RPMI8226 (cell line): Measurements from ENCODE around the gene GMDS.
A peak's percentile ranks its signal among the peaks of the same experiment; 100 is the strongest.
"Not testable (repeated sequence)": the region's sequence is repeated elsewhere in the genome, so short reads cannot be mapped to it uniquely, and the experiment has no call there.

Experiments used
- DNase-seq: peaks from one replicate; pipeline ENCODE4 v3.0.0-alpha.2; 2015

Gene GMDS

DNA sequence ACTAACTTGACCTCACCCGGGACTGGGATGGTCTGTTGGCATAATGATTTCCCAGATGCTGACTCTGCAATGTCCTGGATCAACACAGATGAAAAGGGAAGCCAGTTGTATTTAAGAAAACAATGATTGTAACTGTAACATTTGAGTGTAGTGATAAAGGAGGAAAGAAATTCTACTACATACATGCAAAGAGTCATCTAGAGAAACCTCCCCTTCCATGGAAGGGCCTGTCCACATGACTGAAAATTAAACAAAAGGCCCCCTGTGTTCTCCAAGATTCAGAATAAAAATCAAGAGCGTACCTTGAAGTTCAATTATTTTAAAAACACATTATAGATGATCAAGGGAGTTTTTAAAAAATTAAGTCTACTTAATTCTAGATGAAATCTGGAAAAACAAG lies 484.5 kb downstream of the GMDS start:
- DNase-seq = no peak

DNA sequence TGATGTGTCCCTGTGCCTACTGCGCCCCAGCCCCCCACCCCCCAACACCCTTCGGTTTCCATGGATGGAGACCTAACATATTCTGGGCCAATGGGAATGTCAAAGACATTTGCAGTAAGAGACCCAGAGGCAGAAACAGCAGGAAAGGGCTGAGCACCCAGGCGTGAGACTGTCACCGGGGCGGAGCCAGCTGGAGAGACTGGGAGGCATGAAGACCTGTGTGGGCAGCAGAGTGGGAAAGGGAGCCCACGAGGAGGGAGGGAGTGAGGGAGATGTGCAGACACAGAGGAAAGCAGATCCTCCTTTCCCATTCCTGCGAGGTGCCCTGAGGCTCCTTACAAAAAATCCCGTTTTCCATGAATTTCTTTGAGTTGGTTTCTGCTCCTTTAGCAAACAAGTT lies 485.5 kb downstream of the GMDS start:
- DNase-seq = no peak

GRCh38 chr6:1758076-1758679 lies 487.2 kb downstream of the GMDS start:
- DNase-seq = no peak

- DNase-seq = no peak
Observed at GRCh38 chr6:1757131-1757530, 488.3 kb downstream of the GMDS start.

DNA sequence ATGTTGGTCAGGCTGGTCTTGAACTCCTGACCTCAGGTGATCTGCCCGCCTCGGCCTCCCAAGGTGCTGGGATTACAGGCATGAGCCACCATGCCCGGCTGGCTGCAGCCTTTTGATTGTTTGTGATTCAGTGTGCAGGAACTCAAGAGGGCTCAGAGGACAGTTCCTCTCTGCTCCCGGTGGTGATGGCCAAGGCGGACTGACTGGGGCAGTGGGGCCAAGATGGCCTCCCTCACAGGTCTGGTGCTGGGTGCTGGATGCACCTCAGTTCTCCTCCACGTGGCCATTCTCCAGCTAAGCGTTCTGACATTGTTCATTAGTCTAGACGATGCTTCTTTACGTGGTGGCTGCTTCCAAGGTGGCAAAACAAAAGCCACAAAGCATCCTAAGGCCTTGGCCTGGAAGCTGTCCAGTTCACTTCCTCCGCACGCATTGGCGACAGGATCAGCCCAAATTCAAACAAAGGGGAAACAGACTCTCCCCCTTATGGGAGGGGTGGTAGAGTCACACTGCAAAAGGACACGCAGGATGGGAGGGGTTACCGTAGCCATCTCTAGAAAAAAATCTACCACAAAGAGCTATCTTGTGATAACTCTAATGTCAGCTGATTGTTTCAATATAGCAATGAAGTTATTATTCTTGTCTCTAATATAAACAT lies 488.8 kb downstream of the GMDS start:
- DNase-seq = no peak

GRCh38 chr6:1751063-1751462 lies 494.3 kb downstream of the GMDS start:
- DNase-seq = not testable (repeated sequence)

DNA sequence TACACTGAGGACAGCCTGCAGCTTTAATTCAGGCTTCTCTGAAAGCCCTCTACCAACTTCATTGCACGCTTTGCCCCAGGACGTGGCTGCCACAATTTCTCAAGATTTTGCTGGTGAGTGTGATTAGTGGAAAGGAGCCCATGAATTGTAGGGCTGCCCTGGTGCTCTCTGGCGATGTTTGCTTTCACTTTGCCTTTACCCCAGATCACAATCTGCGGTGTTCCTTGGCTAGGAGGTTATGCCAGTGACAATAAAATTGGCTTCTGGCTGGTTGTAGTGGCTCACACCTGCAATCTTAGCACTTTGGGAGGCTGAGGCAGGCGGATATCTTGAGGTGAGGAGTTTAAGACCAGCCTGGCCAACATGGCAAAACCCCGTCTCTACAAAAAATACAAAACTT lies 496.4 kb downstream of the GMDS start:
- DNase-seq = no peak

- no peak for DNase-seq
Observed at GRCh38 chr6:1747531-1747930, 497.9 kb downstream of the GMDS start.

DNA sequence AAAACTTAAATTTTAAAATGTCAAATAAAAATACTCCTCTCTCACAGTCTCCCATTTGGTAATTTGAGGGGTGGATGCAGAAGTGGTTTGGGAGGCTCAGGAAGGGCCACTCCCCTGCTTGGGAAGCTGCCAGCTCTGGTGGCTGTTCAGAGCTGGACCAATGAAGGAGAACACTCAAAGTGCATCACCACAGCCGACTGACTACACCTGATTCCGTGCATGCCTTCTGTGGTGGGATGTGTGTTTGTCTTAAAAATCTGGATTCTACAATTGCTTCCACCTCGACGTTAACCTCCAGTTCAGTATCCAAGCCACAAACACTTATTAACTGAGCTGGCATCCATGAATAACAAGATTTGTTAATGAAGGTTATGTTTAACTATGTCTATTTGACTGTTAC lies 498.4 kb downstream of the GMDS start:
- DNase-seq = no peak

GRCh38 chr6:1745814-1746213 lies 499.6 kb downstream of the GMDS start:
- DNase-seq = no peak

DNA sequence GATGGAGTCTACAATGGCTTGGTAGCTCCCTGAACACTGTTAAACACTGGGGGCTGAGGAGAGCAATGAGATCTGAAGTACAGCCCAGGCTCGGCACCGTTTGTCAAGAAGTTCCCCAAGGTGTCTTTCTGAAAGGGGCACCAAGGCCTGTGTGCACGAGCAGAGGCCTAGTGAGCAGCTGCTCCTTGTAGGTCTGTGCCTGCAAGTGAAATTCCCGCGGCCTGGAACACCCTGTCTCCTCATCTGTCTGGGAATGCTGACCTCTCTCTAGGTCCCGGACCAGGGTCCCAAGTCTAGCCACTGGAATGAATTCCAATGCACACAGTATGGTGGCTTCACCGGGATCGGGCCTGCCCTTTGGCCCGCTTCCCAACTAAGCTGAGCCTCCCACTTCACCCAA lies 500.9 kb downstream of the GMDS start:
- DNase-seq = no peak

- peak; percentile 77 for DNase-seq
Observed at GRCh38 chr6:1739680-1740079, 505.7 kb downstream of the GMDS start.

DNA sequence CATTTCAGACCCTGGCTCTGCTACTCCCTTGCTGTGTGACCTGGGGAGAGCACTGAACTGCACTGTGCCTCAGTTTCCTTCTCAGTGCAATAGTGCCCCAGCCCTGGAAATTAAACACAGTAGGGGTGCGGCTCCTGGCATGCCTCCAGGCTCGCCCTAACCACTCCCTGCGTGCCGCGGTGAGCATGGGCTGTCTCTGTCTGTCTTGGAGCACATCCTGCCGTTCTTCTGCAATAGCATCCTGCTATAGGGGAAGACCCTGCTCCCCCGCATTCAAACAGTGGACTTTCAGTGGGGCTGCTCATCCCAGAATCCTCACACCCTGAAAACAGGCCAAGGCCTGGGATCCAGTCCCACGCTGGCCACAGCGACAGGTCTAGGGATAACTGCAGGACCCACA lies 506.2 kb downstream of the GMDS start:
- DNase-seq = no peak

DNA sequence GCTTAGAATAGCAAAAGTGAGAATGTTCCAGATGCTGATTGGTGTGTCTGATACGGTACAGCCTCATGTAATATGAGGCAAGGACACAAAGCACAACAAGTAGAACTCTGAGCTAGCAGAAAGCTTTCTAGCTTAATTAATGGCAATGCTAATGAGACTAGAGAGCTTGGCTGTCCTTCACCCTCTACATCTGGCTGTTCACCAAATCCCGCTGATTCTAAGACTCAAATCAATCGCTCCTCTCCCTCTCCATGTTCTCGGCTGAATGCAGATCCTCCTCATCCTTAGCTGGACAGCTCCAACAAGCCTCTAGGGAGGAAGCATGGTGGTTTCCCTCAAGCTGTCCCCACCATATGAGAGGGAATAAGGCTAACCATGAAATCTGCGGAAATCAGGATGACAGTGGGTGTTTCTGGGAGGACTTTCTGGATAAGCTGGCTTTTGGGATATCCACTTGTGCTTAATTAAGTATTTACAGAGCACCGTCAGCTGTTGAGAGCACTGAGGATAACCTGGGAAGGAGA lies 506.8 kb downstream of the GMDS start:
- no peak for DNase-seq

DNA sequence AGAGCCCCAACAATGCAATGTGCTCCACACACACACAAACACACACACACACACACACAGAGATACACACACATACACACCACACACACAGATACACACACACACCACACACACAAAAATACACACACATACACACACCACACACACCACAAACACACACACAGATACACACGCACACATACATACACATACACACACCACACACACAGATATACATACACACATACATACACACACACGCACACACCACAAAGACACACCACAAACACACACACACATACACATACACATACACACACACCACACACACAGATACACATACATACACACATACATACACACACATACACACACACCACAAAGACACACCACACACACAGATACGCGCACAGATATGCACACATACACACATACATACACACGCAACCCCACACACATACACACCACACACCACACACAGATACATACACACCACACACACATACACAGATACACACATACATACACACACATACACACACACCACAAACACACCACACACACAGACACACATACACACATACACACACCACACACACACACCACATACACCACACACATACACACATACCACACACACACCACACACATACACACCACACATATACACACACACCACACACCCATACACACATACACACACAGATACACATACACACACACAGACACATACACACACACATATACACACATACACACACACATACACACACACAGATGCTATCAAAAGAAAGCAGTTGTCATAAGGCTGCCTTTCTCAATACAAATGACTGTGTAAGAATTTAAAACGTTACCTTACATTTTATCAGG lies 507.7 kb downstream of the GMDS start:
- DNase-seq = no peak

DNA sequence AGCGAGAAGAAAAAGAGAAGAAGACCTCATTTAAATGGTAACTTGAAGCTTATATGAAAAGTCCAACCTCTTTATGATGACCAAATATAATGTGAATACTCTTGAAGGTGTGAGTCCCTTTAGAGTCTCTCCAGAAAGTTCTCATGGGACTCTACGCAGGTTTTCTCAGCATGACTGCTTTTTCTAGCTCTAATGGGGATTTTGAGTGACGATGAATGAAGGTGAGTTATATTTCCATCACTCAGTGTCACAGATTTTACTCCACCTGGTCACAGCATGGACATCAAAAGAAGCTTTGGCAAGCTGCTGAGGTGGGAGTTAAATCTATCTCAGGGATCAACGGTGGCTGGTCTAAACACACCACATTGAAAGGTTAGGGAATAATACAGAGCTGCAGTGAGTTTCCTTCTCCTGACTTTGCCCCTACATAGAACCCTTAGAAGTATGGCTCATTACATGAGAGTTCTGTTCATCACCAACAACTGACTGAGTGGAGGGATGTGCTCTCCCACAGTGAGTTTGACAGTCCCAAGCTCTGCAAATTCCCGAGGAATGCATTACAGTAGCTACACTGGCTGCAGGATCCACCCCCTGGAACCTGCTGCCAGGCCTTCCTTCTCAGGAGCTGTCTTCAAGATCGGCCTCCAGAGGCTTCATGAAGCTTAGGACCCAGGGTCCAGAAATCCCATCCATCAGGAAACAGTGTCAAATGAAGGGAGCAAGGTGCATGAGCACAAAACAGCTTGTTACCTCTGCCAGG lies 508.9 kb downstream of the GMDS start:
- no peak for DNase-seq

- DNase-seq = no peak
Observed at GRCh38 chr6:1735239-1735803, 510.1 kb downstream of the GMDS start.

DNA sequence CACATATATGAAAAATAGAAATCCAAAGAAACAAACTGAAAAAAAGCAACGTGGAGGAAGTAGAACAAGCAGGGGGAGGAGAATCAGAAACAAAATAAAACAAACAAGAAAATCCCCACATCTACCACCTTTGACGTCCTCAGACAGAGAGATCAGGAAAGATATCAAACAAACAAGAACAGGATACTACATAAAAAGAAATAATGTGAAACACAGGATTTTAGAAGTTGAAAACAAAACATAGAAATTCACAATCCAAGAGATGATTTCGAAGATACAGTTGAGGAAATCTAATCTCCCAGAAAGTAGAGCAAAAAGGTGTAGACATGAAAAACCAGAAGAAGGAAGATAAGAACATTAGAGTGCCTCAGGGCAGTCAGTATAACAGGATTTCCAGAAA lies 514.5 kb downstream of the GMDS start:
- no peak for DNase-seq

GRCh38 chr6:1729750-1730140 lies 515.7 kb downstream of the GMDS start:
- DNase-seq = no peak

DNA sequence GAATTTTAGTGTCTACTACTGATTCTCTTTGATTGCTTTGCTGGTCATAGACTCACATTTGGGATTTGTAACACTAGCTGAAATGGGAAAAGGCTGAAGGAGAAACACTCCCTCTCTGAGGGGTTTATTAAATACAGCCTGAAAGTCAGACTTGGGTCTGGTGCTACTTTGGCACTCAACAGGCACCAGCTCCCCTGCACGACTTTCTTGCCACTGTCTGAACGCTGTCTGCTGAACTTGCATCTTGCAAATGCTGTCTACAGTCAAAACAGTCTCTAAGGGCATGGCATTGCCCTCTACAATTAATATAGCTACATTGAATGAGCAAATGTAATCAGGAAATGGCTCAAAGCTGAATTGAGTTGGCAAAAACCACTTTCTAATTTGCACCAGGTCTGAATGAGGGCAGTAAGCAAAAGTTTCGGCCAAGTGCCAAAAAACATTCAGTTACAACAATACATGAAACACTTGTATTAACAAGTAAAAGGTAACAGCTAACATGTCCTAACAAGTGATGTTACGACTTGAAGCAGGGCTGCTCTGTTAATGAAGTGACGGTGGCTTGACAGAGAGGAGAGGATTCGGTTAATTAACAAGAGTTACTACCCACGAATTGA lies 516.2 kb downstream of the GMDS start:
- DNase-seq = no peak

GRCh38 chr6:1726341-1726768 lies 519.0 kb downstream of the GMDS start:
- DNase-seq = no peak

- DNase-seq = no peak
Observed at GRCh38 chr6:1724616-1725015, 520.8 kb downstream of the GMDS start.
